Stomach (tissue), 9 donors: Measurements from ENCODE around the gene SMTNL2. TPM values are rescaled to one million over a fixed set of nuclear protein-coding genes. Genes with fewer than 3 reads are reported as not detected.
"Not testable (repeated sequence)": the region's sequence is repeated elsewhere in the genome, so short reads cannot be mapped to it uniquely, and the experiment has no call there.

Source experiments
- DNase-seq, 2 donors: peaks; one replicate each; pipeline versions ENCODE4 v3.0.0 to v3.0.0-alpha.2; 2013 to 2019
- H3K27ac ChIP-seq, 5 donors: fragments of 200-600 bp in 4 of 5; sonication (generic) in 4 of 5; one replicate each; pipeline ENCODE4 v1.5.1; 2013 to 2019; ENCODE audit warnings: mild to moderate bottlenecking in 1 of 5, moderate library complexity in 1 of 5
- H3K27me3 ChIP-seq, 3 donors: fragments of 200-600 bp; sonication (generic); one replicate each; pipeline ENCODE4 v1.5.1; 2017 to 2019; ENCODE audit warnings: mixed run types in 1 of 3
- H3K36me3 ChIP-seq, 4 donors: fragments of 200-600 bp; sonication (generic); 1 replicate in 3 of 4; 2 replicates in 1 of 4; pipeline ENCODE4 v1.5.1; 2016 to 2019
- H3K4me1 ChIP-seq, 4 donors: fragments of 200-600 bp; sonication (generic); one replicate each; pipeline ENCODE4 v1.5.1; 2016 to 2019
- H3K4me3 ChIP-seq, 4 donors: fragments of 200-600 bp; sonication (generic) in 3 of 4; one replicate each; pipeline ENCODE4 v1.5.1; 2016 to 2019; ENCODE audit warnings: mild to moderate bottlenecking in 1 of 4
- H3K9me3 ChIP-seq, 4 donors: fragments of 200-600 bp; sonication (generic); one replicate each; pipeline ENCODE4 v1.5.1; 2016 to 2019
- EP300 ChIP-seq: sonication (generic); formaldehyde crosslinking; IDR thresholded peaks from one replicate; pipeline ENCODE4 v1.6.1; 2017; ENCODE audit warnings: antibody characterized with exemption
- POLR2A ChIP-seq, 4 donors: fragments of 450-650 bp; IDR thresholded peaks; one replicate each; pipeline ENCODE4 v1.6.1; 2016; ENCODE audit warnings: antibody characterized with exemption in 4 of 4, control low read depth in 2 of 4, mild to moderate bottlenecking in 1 of 4, moderate library complexity in 1 of 4
- POLR2AphosphoS5 ChIP-seq, 3 donors: sonication (generic); formaldehyde crosslinking; IDR thresholded peaks; one replicate each; pipeline ENCODE4 v1.6.1; 2016; ENCODE audit warnings: antibody characterized with exemption in 3 of 3
- WGBS, 5 donors: extraction: QIAGEN DNeasy Blood & Tissue Kit in 3 of 5; methylation state at CpG; one replicate each; pipeline versions ENCODE4 v1.1.5 to v1.1.7; 2013 to 2018; 5-methylcytosine and 5-hydroxymethylcytosine counted together
- intact Hi-C: fragments of 100-400 bp; cut with DNase I; formaldehyde crosslinking; loops from one replicate; pipeline ENCODE4 v1.15.1; 2023; ENCODE audit warnings: low total_unique reads
- polyA plus RNA-seq, 3 donors: library from polyadenylated mRNA; stranded (reverse); fragments of 200-250 nt; gene quantifications; one replicate each; pipeline ENCODE4 v1.2.3, GENCODE V29; 2013
- total RNA-seq, 5 donors: library from RNA; depleted of rRNA; stranded (reverse); fragments of >200 nt; gene quantifications; one replicate each; pipeline versions ENCODE4 v1.1.0 to v1.2.3, GENCODE V29; 2014 to 2016
- TF ChIP-seq, protein P1 (sequence below), 7 experiments: fragments of 450-650 bp in 4 of 7; fragments of 200-600 bp in 3 of 7; sonication (generic) in 3 of 7; IDR thresholded peaks; one replicate each; pipeline ENCODE4 v1.5.1; 2016 to 2019; ENCODE audit warnings: antibody characterized with exemption in 7 of 7, control low read depth in 2 of 7, mild to moderate bottlenecking in 1 of 7
- donor health status: healthy with polysubstance abuse.
- donor health status: Bipolar disorder and iron deficiency.
- donor health status: healthy.

Gene SMTNL2
- total and polyA plus RNA-seq, 8 donors, result 0.50 to 1.9 (median 1.5) TPM; not detected in 4

DNA sequence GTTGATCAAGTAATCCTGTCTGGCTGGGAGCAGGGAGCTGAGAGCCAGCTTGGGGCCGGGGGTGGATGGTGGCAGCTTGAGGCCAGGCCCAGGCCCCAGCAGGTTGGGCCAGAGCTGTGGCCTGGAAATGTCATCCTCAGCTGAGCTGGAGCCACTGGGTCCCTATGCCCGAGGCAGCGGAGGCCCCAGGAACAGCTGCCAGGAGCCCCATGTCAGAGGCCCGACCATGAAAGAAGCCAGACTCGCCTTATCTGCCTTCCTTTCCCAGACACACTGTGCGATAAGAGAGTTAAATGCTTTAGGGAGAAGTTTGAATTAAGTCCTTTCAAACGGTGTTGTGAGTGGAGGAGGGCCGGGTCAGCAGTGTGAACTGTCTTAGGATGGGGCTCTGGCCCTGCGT lies 3.5 kb downstream of the SMTNL2 start:
- Histone ChIP-seq H3K9me3 (no peaks in the 10 kb centered on the region), H3K27ac (peak overlapping the region in 3 of 5 donors; percentile 8 to 34 (median 19)), H3K4me1 (peaks cover 15 to 22% (median 20%) of the 10 kb centered on the region in 4 donors), H3K27me3 (peaks cover 15 to 44% (median 20%) of the 10 kb centered on the region in 3 donors), H3K36me3 (no peaks in the 10 kb centered on the region), H3K4me3 (no peak overlapping the region)
- intact Hi-C loops, result no loop called here
- 36 to 52% (median 45%) methylated on average over 9 of the region's 9 CpGs for WGBS, 5 donors
- DNase-seq, result peak in 1 of 2 donors; percentile 52
- no peak for TF ChIP-seq POLR2A (IDR thresholded peaks at IDR 0.05)
- TF ChIP-seq, protein P1, sequence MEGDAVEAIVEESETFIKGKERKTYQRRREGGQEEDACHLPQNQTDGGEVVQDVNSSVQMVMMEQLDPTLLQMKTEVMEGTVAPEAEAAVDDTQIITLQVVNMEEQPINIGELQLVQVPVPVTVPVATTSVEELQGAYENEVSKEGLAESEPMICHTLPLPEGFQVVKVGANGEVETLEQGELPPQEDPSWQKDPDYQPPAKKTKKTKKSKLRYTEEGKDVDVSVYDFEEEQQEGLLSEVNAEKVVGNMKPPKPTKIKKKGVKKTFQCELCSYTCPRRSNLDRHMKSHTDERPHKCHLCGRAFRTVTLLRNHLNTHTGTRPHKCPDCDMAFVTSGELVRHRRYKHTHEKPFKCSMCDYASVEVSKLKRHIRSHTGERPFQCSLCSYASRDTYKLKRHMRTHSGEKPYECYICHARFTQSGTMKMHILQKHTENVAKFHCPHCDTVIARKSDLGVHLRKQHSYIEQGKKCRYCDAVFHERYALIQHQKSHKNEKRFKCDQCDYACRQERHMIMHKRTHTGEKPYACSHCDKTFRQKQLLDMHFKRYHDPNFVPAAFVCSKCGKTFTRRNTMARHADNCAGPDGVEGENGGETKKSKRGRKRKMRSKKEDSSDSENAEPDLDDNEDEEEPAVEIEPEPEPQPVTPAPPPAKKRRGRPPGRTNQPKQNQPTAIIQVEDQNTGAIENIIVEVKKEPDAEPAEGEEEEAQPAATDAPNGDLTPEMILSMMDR (IDR thresholded peaks at IDR 0.05), result no peak
- no peak for TF ChIP-seq EP300
- TF ChIP-seq POLR2AphosphoS5 (IDR thresholded peaks at IDR 0.05), result no peak

DNA sequence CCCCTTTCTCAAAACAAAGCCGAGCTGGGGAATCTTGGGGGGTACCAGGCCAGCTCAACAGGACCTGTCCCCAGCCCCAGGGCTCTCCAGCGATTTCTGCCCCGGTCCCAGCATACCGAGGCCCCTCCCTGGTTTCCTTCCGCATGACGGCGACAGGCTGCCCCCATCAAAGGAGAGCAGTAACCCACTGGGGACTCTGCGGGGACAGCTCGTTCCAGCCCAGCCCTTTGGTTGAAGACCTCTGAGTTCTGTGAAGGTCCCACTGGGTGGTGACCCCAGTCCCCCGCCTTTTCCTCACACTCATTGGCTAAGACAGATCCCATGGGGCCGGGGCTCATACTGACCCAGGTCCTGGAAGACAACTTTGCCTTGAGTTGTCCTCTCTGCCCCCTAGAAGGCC lies 4.1 kb downstream of the SMTNL2 start:
- TF ChIP-seq POLR2A (IDR thresholded peaks at IDR 0.05) (no peak), POLR2AphosphoS5 (IDR thresholded peaks at IDR 0.05) (no peak), EP300 (no peak)
- TF ChIP-seq, protein P1 (IDR thresholded peaks at IDR 0.05), result no peak
- Histone ChIP-seq H3K4me3 (no peak overlapping the region), H3K36me3 (no peaks in the 10 kb centered on the region), H3K4me1 (peaks cover 15 to 21% (median 19%) of the 10 kb centered on the region in 4 donors), H3K27ac (peak overlapping the region in 2 of 5 donors; percentile 8 to 34), H3K27me3 (peaks cover 15 to 38% (median 20%) of the 10 kb centered on the region in 3 donors), H3K9me3 (no peaks in the 10 kb centered on the region)
- 69 to 86% (median 73%) methylated on average over 3 to 11 of the region's 11 CpGs for WGBS, 5 donors
- intact Hi-C loops, result no loop called here
- no peak for DNase-seq

DNA sequence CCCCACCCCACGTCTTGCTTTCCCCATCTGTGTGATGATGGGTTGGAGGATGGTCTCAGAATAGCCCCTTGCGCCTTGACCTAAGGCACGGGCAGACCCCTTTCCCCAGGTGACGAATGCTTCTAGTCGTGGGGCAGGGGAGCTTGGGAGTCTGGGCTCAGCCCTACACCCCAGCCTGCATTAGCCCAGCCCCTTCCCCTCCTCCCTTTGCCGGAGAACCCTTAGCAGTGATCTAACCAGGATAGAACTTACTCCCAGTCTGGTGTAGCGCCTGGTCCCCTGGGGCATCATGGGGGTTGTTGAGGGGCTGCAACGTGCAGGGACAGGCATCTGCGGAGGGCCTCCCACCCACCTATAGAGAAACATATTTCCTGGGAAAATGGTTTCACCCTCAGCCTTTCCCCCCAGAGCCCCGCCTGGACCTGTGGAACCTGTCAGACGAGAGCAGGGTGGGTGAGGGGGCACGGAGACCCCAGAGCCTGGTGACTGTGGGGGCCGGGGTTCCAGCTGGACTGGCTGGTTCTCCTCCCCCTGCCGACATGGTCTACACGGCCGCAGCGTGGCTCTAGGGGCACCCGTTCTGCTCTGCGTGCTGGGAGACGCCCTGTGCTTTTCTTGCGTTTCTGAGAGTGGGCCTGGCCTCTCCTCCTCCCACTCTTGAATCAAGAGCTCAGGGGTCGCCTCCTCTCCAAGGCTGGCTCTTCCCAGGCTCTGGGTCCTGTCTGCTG lies 4.7 kb downstream of the SMTNL2 start:
- no peak overlapping the region for H3K27ac ChIP-seq
- peaks cover 10 to 15% (median 13%) of the 10 kb centered on the region in 4 donors for H3K4me1 ChIP-seq
- DNase-seq, result no peak
- H3K36me3 ChIP-seq, result no peaks in the 10 kb centered on the region
- TF ChIP-seq POLR2AphosphoS5 (IDR thresholded peaks at IDR 0.05), result no peak
- peaks cover 10 to 31% (median 14%) of the 10 kb centered on the region in 3 donors for H3K27me3 ChIP-seq
- WGBS, 5 donors, result 74 to 84% (median 80%) methylated on average over 17 to 22 of the region's 22 CpGs
- no peak overlapping the region for H3K4me3 ChIP-seq
- H3K9me3 ChIP-seq, result no peaks in the 10 kb centered on the region
- intact Hi-C loops, result no loop called here

DNA sequence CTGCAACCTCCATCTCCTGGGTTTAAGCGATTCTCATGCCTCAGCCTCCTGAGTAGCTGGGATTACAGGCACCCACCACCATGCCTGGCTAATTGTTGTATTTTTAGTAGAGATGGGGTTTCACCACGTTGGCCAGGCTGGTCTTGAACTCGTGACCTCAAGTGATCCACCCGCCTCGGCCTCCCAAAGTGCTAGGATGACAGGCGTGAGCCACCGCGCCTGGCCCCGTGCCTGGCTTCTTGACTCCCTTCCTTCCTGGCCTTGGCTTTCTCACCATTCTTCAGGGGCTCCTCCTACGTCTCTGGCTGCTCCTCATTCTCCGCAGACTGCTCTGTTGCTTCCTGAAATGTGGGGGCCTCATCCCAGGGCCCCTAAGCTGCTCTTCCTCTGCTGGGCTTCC lies 5.7 kb downstream of the SMTNL2 start:
- intact Hi-C loops, DNase-seq, H3K27ac ChIP-seq, H3K4me3 ChIP-seq, H3K36me3 ChIP-seq, H3K9me3 ChIP-seq: not testable (repeated sequence)
- Histone ChIP-seq H3K27me3 (peaks cover 2 to 21% (median 4%) of the 10 kb centered on the region in 3 donors), H3K4me1 (peaks cover 2 to 11% (median 9%) of the 10 kb centered on the region in 4 donors)
- 68 to 74% (median 71%) methylated on average over 9 to 11 of the region's 11 CpGs for WGBS, 5 donors

DNA sequence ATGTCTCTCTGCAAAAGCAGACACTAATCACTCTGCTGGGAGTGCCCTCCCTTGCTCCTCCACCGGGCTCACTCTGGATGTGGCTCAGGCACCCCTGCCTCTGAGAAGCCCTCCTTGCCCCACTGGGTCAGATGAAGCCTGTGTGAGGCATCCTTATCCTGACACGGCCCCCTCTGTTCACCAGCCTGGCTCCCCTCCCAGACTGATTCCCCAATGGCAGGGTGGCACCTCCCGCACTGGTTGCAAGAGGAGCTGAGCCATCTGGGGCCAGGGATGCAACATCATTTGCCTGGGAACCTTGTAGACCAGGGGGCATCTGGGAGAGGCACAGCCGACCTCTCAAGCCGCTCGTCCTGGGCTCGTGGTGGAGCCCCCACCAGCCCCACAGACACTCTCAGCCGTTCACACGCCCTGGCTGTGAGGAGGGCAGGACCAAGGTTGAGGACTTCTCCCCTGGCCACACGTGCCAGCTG lies 6.7 kb downstream of the SMTNL2 start:
- Histone ChIP-seq H3K4me3 (no peak overlapping the region), H3K27ac (no peak overlapping the region), H3K9me3 (no peaks in the 10 kb centered on the region), H3K4me1 (peaks cover 6 to 10% (median 10%) of the 10 kb centered on the region in 4 donors), H3K27me3 (peaks cover 0 to 12% (median 0%) of the 10 kb centered on the region in 3 donors), H3K36me3 (no peaks in the 10 kb centered on the region)
- intact Hi-C loops, result no loop called here
- TF ChIP-seq POLR2A (IDR thresholded peaks at IDR 0.05) (no peak), EP300 (no peak), POLR2AphosphoS5 (IDR thresholded peaks at IDR 0.05) (no peak)
- TF ChIP-seq, protein P1 (IDR thresholded peaks at IDR 0.05), result no peak
- DNase-seq, result no peak
- WGBS, 5 donors, result 75 to 83% (median 81%) methylated on average over 3 to 10 of the region's 10 CpGs
